ENCODE data around the gene TULP4.
"Not testable (repeated sequence)": the region's sequence is repeated elsewhere in the genome, so short reads cannot be mapped to it uniquely, and the experiment has no call there.

Gene TULP4

GRCh38 chr6:158361961-158362669 is 49.9 kb downstream of the TULP4 start:
- DNase-seq: no peak

GRCh38 chr6:158366363-158366762 is 54.1 kb downstream of the TULP4 start:
- DNase-seq: no peak

GRCh38 chr6:158367816-158368215 is 55.6 kb downstream of the TULP4 start:
- no peak for DNase-seq

- DNase-seq: no peak
These were observed 57.0 kb downstream of the TULP4 start for GRCh38 chr6:158369241-158369640.

GRCh38 chr6:158370805-158371204 is 58.5 kb downstream of the TULP4 start:
- no peak for DNase-seq

- no peak for DNase-seq
These were observed 59.0 kb downstream of the TULP4 start for GRCh38 chr6:158371261-158371660.

- DNase-seq: no peak
These were observed 60.3 kb downstream of the TULP4 start for GRCh38 chr6:158372574-158372973.

- DNase-seq: no peak
These were observed 60.9 kb downstream of the TULP4 start for GRCh38 chr6:158373214-158373613.

- DNase-seq: no peak
These were observed 61.8 kb downstream of the TULP4 start for GRCh38 chr6:158374020-158374419.

- no peak for DNase-seq
These were observed 64.4 kb downstream of the TULP4 start for GRCh38 chr6:158376631-158377081.

- no peak for DNase-seq
These were observed 65.6 kb downstream of the TULP4 start for GRCh38 chr6:158377860-158378259.

- no peak for DNase-seq
These were observed 67.1 kb downstream of the TULP4 start for GRCh38 chr6:158379336-158379735.

GRCh38 chr6:158381214-158381613 is 68.9 kb downstream of the TULP4 start:
- DNase-seq: no peak

- no peak for DNase-seq
These were observed 70.2 kb downstream of the TULP4 start for GRCh38 chr6:158382491-158382890.

- no peak for DNase-seq
These were observed 70.8 kb downstream of the TULP4 start for GRCh38 chr6:158383057-158383456.

- DNase-seq: no peak
These were observed 71.3 kb downstream of the TULP4 start for GRCh38 chr6:158383542-158383941.

GRCh38 chr6:158384671-158385110 is 72.4 kb downstream of the TULP4 start:
- no peak for DNase-seq

GRCh38 chr6:158387036-158387435 is 74.8 kb downstream of the TULP4 start:
- DNase-seq: no peak

GRCh38 chr6:158387578-158387977 is 75.3 kb downstream of the TULP4 start:
- DNase-seq: no peak

GRCh38 chr6:158388727-158389126 is 76.5 kb downstream of the TULP4 start:
- no peak for DNase-seq

- no peak for DNase-seq
These were observed 77.1 kb downstream of the TULP4 start for GRCh38 chr6:158389193-158389919.

GRCh38 chr6:158391276-158391675 is 79.0 kb downstream of the TULP4 start:
- no peak for DNase-seq

GRCh38 chr6:158391977-158392376 is 79.7 kb downstream of the TULP4 start:
- not testable (repeated sequence) for DNase-seq

GRCh38 chr6:158396136-158396535 is 83.9 kb downstream of the TULP4 start:
- no peak for DNase-seq
